Stimulated activated CD8-positive, alpha-beta memory T cell treated with anti-CD3 and anti-CD28 coated beads, Interleukin-2, amount 100 ng/mL, for 48 hours (primary cell): ENCODE results near the gene PRSS22.

Experiments used
- DNase-seq, 2 donors: peaks; one replicate each; pipeline ENCODE4 v3.0.0-alpha.2; 2020; ENCODE audit warnings: low read depth in 2 of 2

PRSS22 gene

GRCh38 chr16:2829501-2830354 lies 28.2 kb downstream of the PRSS22 start, which contains the start of gene ZG16B:
Gene ZG16B (plus strand): TSS chr16:2830303. CDS start chr16:2830442, 139 bp downstream.
- DNase-seq: no peak

GRCh38 chr16:2828876-2829430 lies 29.0 kb downstream of the PRSS22 start:
- DNase-seq: no peak

- DNase-seq: no peak
Observed at GRCh38 chr16:2828521-2828840, 29.5 kb downstream of the PRSS22 start.

- DNase-seq: no peak
Observed at GRCh38 chr16:2827831-2828520, 30.0 kb downstream of the PRSS22 start.

- DNase-seq: no peak
Observed at GRCh38 chr16:2827374-2827791, 30.6 kb downstream of the PRSS22 start.

- no peak for DNase-seq
Observed at GRCh38 chr16:2826591-2827373, 31.2 kb downstream of the PRSS22 start.

- DNase-seq: no peak
Observed at GRCh38 chr16:2825906-2826305, 32.1 kb downstream of the PRSS22 start.

- no peak for DNase-seq
Observed at GRCh38 chr16:2825049-2825742, 32.8 kb downstream of the PRSS22 start.

GRCh38 chr16:2824626-2825025 lies 33.3 kb downstream of the PRSS22 start:
- DNase-seq: no peak

- no peak for DNase-seq
Observed at GRCh38 chr16:2822496-2822895, 35.5 kb downstream of the PRSS22 start.

GRCh38 chr16:2822158-2822495 lies 35.8 kb downstream of the PRSS22 start:
- DNase-seq: no peak

- DNase-seq: no peak
Observed at GRCh38 chr16:2821487-2822157, 36.3 kb downstream of the PRSS22 start.

- no peak for DNase-seq
Observed at GRCh38 chr16:2820836-2821486, 37.0 kb downstream of the PRSS22 start.

GRCh38 chr16:2819939-2820835 lies 37.8 kb downstream of the PRSS22 start:
- DNase-seq: no peak

GRCh38 chr16:2819179-2819938 lies 38.6 kb downstream of the PRSS22 start:
- no peak for DNase-seq

GRCh38 chr16:2818272-2818876 lies 39.6 kb downstream of the PRSS22 start:
- no peak for DNase-seq

- DNase-seq: no peak
Observed at GRCh38 chr16:2817340-2818271, 40.4 kb downstream of the PRSS22 start.
